ENCODE results near the gene UGT1A3.
"Not testable (repeated sequence)": the region's sequence is repeated elsewhere in the genome, so short reads cannot be mapped to it uniquely, and the experiment has no call there.

UGT1A3 gene

DNA sequence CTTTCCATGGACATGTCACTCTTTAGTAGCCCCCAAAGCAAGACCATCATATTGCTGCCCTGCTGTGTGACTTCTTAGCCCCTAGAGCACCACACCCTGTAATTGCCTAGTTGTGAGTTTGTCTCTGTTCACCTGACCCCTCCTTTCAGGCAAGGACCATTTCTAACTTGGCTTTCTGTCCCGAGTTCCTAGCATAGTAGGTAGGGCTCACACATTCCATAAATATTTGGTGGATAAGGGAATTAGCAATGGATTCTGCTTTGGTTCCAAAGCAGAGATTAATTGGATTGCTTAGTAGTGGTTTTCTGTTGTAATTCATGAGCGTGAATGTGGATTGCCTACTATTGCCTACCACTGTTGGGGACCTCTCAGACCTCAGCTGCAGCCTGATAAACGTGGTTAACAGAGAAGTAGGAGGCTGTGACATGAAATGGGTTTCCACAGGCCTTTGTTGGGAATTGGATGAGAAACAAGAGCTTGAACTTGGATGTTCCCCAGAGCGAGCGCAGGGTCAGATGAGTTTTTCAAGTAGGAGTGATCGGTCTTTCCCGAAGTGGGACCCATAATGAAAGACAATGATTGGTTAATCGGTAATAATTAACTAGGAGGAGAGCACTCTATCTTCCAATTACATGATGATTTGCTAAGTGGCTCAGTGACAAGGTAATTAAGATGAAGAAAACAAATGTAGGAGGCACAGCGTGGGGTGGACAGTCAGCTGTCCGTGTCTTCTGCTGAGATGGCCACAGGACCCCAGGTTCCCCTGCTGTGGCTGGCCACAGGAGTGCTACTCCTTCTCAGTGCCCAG, 17.8 kb downstream of the UGT1A3 start:
- no peaks in the 10 kb centered on the region for H3K9me2 ChIP-seq (replicated peaks; ENCODE audit: low read depth, low read length)
- no peaks in the 10 kb centered on the region for H3K27me3 ChIP-seq (ENCODE audit: insufficient read depth, low read length, poor library complexity, severe bottlenecking)
- no peaks in the 10 kb centered on the region for H3F3A ChIP-seq (ENCODE audit: low read depth)
- H4K20me1 ChIP-seq (ENCODE audit: insufficient read depth, low read length, poor library complexity, severe bottlenecking) = no peaks in the 10 kb centered on the region
- H3K4me1 ChIP-seq (ENCODE audit: insufficient read depth, low read length, poor library complexity, severe bottlenecking) = no peaks in the 10 kb centered on the region
- no peak for TF ChIP-seq EZH2phosphoT487 (IDR thresholded peaks at IDR 0.05; ENCODE audit: borderline replicate concordance)
- TF ChIP-seq, protein P1, sequence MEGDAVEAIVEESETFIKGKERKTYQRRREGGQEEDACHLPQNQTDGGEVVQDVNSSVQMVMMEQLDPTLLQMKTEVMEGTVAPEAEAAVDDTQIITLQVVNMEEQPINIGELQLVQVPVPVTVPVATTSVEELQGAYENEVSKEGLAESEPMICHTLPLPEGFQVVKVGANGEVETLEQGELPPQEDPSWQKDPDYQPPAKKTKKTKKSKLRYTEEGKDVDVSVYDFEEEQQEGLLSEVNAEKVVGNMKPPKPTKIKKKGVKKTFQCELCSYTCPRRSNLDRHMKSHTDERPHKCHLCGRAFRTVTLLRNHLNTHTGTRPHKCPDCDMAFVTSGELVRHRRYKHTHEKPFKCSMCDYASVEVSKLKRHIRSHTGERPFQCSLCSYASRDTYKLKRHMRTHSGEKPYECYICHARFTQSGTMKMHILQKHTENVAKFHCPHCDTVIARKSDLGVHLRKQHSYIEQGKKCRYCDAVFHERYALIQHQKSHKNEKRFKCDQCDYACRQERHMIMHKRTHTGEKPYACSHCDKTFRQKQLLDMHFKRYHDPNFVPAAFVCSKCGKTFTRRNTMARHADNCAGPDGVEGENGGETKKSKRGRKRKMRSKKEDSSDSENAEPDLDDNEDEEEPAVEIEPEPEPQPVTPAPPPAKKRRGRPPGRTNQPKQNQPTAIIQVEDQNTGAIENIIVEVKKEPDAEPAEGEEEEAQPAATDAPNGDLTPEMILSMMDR (conservative IDR thresholded peaks at IDR 0.05; ENCODE audit: low read length) = no peak
- no peak overlapping the region for H2AFZ ChIP-seq (ENCODE audit: low read length)
- no peak overlapping the region for H3K4me2 ChIP-seq (ENCODE audit: low read depth, low read length, poor library complexity, severe bottlenecking)
- no peak overlapping the region for H3K9ac ChIP-seq (ENCODE audit: low read depth, low read length, poor library complexity, severe bottlenecking)
- no peaks in the 10 kb centered on the region for H3K9me3 ChIP-seq (ENCODE audit: insufficient read depth, low read depth, low read length)
- H3K4me3 ChIP-seq (ENCODE audit: low read length, poor library complexity, severe bottlenecking) = no peak overlapping the region
- no peaks in the 10 kb centered on the region for H3K79me2 ChIP-seq (ENCODE audit: insufficient read depth, low read length)
- H3K36me3 ChIP-seq (ENCODE audit: insufficient read depth, low read length) = no peaks in the 10 kb centered on the region

DNA sequence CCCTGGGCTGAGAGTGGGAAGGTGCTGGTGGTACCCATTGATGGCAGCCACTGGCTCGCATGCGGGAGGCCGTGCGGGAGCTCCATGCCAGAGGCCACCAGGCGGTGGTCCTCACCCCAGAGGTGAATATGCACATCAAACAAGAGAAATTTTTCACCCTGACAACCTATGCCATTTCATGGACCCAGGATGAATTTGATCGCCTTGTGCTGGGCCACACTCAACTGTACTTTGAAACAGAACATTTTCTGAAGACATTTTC, 18.4 kb downstream of the UGT1A3 start:
- no peaks in the 10 kb centered on the region for H3K79me2 ChIP-seq (ENCODE audit: insufficient read depth, low read length)
- no peaks in the 10 kb centered on the region for H3K9me2 ChIP-seq (replicated peaks; ENCODE audit: low read depth, low read length)
- no peaks in the 10 kb centered on the region for H3K27me3 ChIP-seq (ENCODE audit: insufficient read depth, low read length, poor library complexity, severe bottlenecking)
- no peaks in the 10 kb centered on the region for H4K20me1 ChIP-seq (ENCODE audit: insufficient read depth, low read length, poor library complexity, severe bottlenecking)
- TF ChIP-seq, protein P1 (conservative IDR thresholded peaks at IDR 0.05; ENCODE audit: low read length) = no peak
- TF ChIP-seq EZH2phosphoT487 (IDR thresholded peaks at IDR 0.05; ENCODE audit: borderline replicate concordance) = no peak
- no peaks in the 10 kb centered on the region for H3K9me3 ChIP-seq (ENCODE audit: insufficient read depth, low read depth, low read length)
- no peak overlapping the region for H2AFZ ChIP-seq (ENCODE audit: low read length)
- no peaks in the 10 kb centered on the region for H3K4me1 ChIP-seq (ENCODE audit: insufficient read depth, low read length, poor library complexity, severe bottlenecking)
- H3F3A ChIP-seq (ENCODE audit: low read depth) = no peaks in the 10 kb centered on the region
- H3K9ac ChIP-seq (ENCODE audit: low read depth, low read length, poor library complexity, severe bottlenecking) = no peak overlapping the region
- no peaks in the 10 kb centered on the region for H3K36me3 ChIP-seq (ENCODE audit: insufficient read depth, low read length)
- H3K4me3 ChIP-seq (ENCODE audit: low read length, poor library complexity, severe bottlenecking) = no peak overlapping the region
- no peak overlapping the region for H3K4me2 ChIP-seq (ENCODE audit: low read depth, low read length, poor library complexity, severe bottlenecking)

DNA sequence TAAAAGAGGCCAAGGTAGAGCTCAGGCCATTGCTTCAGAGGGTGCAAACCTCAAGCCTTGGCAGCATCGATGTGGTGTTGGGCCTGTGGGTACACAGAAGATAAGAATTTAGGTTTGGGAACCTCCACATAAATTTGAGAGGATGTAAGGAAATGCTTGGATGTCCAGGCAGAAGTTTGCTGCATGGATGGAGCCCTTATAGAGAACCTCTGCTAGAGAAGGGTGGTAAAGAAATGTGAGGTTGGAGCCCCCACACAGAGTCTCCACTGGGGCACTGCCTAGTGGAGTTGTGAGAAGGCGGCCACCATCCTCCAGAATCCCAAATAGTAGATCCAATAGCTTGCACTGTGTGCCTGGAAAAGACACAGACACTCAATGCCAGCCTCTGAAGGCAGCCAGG, 21.8 kb downstream of the UGT1A3 start:
- H3K9ac ChIP-seq (ENCODE audit: low read depth, low read length, poor library complexity, severe bottlenecking); H3K4me1 ChIP-seq (ENCODE audit: insufficient read depth, low read length, poor library complexity, severe bottlenecking); H3K4me2 ChIP-seq (ENCODE audit: low read depth, low read length, poor library complexity, severe bottlenecking); H3K79me2 ChIP-seq (ENCODE audit: insufficient read depth, low read length); H3K9me2 ChIP-seq (replicated peaks; ENCODE audit: low read depth, low read length); H2AFZ ChIP-seq (ENCODE audit: low read length); H3K9me3 ChIP-seq (ENCODE audit: insufficient read depth, low read depth, low read length); H3K36me3 ChIP-seq (ENCODE audit: insufficient read depth, low read length); H4K20me1 ChIP-seq (ENCODE audit: insufficient read depth, low read length, poor library complexity, severe bottlenecking); H3K4me3 ChIP-seq (ENCODE audit: low read length, poor library complexity, severe bottlenecking); H3F3A ChIP-seq (ENCODE audit: low read depth); H3K27me3 ChIP-seq (ENCODE audit: insufficient read depth, low read length, poor library complexity, severe bottlenecking): not testable (repeated sequence)

DNA sequence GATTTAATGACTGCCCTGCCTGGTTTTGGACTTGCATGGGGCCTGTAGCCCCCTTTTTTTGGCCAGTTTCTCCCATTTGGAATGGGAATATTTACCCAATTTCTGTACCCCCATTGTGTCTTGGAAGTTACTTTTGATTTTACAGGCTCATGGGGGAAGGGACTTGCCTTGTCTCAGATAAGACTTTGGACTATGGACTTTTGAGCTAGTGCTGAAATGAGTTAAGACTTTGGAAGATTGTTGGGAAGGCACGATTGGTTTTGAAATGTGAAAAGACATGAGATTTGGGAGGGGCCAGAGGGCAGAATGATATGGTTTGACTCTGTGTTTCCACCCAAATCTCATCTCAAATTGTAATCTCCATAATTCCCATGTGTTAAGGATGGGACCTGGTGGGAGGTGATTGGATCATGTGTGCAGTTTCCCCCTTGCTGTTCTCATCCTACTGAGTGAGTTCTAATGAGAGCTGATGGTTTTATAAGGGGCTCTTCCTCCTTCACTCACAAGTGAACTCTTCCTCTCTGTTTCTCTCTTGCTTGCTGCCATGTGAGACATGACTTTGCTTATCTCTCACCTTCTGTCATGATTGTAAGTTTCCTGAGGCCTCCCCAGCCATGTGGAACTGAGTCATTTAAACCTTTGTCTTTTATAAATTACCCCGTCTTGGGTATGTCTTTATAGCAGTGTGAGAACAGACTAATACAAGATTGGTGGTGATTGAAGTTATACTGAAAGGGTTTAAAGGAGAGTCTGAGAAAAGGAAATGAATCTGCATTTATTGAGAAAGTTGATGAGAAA, 22.6 kb downstream of the UGT1A3 start:
- H3K79me2 ChIP-seq (ENCODE audit: insufficient read depth, low read length); H3K9ac ChIP-seq (ENCODE audit: low read depth, low read length, poor library complexity, severe bottlenecking); H3K4me1 ChIP-seq (ENCODE audit: insufficient read depth, low read length, poor library complexity, severe bottlenecking); H3K9me2 ChIP-seq (replicated peaks; ENCODE audit: low read depth, low read length); H3K27me3 ChIP-seq (ENCODE audit: insufficient read depth, low read length, poor library complexity, severe bottlenecking); H3K36me3 ChIP-seq (ENCODE audit: insufficient read depth, low read length); H3K9me3 ChIP-seq (ENCODE audit: insufficient read depth, low read depth, low read length); H3K4me3 ChIP-seq (ENCODE audit: low read length, poor library complexity, severe bottlenecking); H3F3A ChIP-seq (ENCODE audit: low read depth); H2AFZ ChIP-seq (ENCODE audit: low read length); H4K20me1 ChIP-seq (ENCODE audit: insufficient read depth, low read length, poor library complexity, severe bottlenecking); H3K4me2 ChIP-seq (ENCODE audit: low read depth, low read length, poor library complexity, severe bottlenecking): not testable (repeated sequence)
